ENCODE data around the gene MKLN1. TPM values are rescaled to one million over a fixed set of nuclear protein-coding genes. Genes with fewer than 3 reads are reported as not detected.

Gene MKLN1
- polyA plus RNA-seq, 1 donor from 2014 or later = 15.9 TPM

DNA sequence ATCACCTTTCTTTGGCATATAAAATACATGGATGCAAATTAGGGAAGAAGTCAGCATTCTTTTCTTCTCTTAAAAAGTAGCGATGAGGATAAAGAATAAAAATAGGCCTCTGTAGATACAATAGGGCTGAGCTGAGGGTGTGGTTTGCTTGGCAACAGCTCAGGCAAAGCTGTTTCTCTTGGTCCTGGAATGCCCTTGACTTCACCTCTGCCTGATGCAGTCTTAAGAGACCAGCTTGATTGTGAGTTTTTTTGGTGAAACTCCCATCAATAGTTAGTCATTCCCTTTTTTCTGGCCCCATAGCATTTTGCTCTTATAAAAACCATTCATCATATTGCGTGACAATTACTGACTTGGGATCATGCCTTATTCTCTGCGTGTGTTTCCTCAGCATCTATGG is 42.1 kb upstream of the MKLN1 start:
- no peak overlapping the region for H3K27ac ChIP-seq (ENCODE audit: low read length)
- no peaks in the 10 kb centered on the region for H3K9me2 ChIP-seq (ENCODE audit: insufficient read depth, low read length)
- no peaks in the 10 kb centered on the region for H4K20me1 ChIP-seq (ENCODE audit: insufficient read depth)
- no peak overlapping the region for H3K9ac ChIP-seq (ENCODE audit: low read length)
- H3K4me3 ChIP-seq (ENCODE audit: low read length) = no peak overlapping the region
- no peak for TF ChIP-seq EP300 (conservative IDR thresholded peaks at IDR 0.05; ENCODE audit: poor library complexity, severe bottlenecking)
- H3K4me2 ChIP-seq (ENCODE audit: low read length) = no peak overlapping the region
- no peak overlapping the region for H2AFZ ChIP-seq (ENCODE audit: low read depth, low read length)
- H3F3A ChIP-seq (ENCODE audit: insufficient read depth, low read length, poor library complexity, severe bottlenecking) = no peaks in the 10 kb centered on the region
- no peaks in the 10 kb centered on the region for H3K36me3 ChIP-seq (ENCODE audit: insufficient read depth, low read length)
- no peaks in the 10 kb centered on the region for H3K9me3 ChIP-seq (ENCODE audit: low read length)
- H3K27me3 ChIP-seq (ENCODE audit: insufficient read depth, low read depth, low read length) = no peaks in the 10 kb centered on the region
- no peaks in the 10 kb centered on the region for H3K79me2 ChIP-seq (replicated peaks; ENCODE audit: insufficient read depth, low read length)

DNA sequence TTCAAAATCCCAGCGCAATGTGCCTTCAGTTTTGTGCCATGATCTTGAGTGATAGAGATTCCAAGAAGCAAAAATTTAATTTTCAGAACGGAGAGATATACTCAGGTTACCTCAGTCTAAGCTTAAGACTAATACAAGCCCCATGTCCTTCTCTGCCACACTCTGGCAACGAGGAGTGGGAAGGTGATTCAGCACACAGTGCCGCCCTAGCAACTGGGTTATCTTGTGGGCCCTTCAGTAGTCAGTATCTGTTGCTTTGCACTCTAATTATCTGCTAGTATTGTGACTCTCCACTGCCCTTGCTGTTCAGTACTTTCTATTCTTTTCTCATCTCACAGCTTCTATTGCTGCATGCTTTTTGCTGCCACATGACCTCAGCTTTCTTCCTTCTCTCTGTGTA is 39.2 kb upstream of the MKLN1 start:
- H3K9me2 ChIP-seq (ENCODE audit: insufficient read depth, low read length) = no peaks in the 10 kb centered on the region
- no peak overlapping the region for H3K9ac ChIP-seq (ENCODE audit: low read length)
- H3K27ac ChIP-seq (ENCODE audit: low read length) = no peak overlapping the region
- no peaks in the 10 kb centered on the region for H3K9me3 ChIP-seq (ENCODE audit: low read length)
- no peaks in the 10 kb centered on the region for H3K27me3 ChIP-seq (ENCODE audit: insufficient read depth, low read depth, low read length)
- H4K20me1 ChIP-seq (ENCODE audit: insufficient read depth) = no peaks in the 10 kb centered on the region
- H3K79me2 ChIP-seq (replicated peaks; ENCODE audit: insufficient read depth, low read length) = no peaks in the 10 kb centered on the region
- TF ChIP-seq SMC3 (conservative IDR thresholded peaks at IDR 0.05; ENCODE audit: poor library complexity) (no peak), TAF1 (IDR thresholded peaks at IDR 0.05; ENCODE audit: low read depth) (no peak), EP300 (conservative IDR thresholded peaks at IDR 0.05; ENCODE audit: poor library complexity, severe bottlenecking) (no peak), MXI1 (conservative IDR thresholded peaks at IDR 0.05; ENCODE audit: poor library complexity, severe bottlenecking) (no peak), REST (IDR thresholded peaks at IDR 0.05; ENCODE audit: borderline replicate concordance) (no peak), EZH2 (IDR thresholded peaks at IDR 0.05; ENCODE audit: borderline replicate concordance, insufficient read depth, low read length, poor library complexity, severe bottlenecking) (no peak), RAD21 (conservative IDR thresholded peaks at IDR 0.05) (no peak), POLR2AphosphoS5 (IDR thresholded peaks at IDR 0.05) (no peak)
- TF ChIP-seq, protein P1, sequence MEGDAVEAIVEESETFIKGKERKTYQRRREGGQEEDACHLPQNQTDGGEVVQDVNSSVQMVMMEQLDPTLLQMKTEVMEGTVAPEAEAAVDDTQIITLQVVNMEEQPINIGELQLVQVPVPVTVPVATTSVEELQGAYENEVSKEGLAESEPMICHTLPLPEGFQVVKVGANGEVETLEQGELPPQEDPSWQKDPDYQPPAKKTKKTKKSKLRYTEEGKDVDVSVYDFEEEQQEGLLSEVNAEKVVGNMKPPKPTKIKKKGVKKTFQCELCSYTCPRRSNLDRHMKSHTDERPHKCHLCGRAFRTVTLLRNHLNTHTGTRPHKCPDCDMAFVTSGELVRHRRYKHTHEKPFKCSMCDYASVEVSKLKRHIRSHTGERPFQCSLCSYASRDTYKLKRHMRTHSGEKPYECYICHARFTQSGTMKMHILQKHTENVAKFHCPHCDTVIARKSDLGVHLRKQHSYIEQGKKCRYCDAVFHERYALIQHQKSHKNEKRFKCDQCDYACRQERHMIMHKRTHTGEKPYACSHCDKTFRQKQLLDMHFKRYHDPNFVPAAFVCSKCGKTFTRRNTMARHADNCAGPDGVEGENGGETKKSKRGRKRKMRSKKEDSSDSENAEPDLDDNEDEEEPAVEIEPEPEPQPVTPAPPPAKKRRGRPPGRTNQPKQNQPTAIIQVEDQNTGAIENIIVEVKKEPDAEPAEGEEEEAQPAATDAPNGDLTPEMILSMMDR (IDR thresholded peaks at IDR 0.05; ENCODE audit: poor library complexity, severe bottlenecking) = no peak
- no peak overlapping the region for H3K4me3 ChIP-seq (ENCODE audit: low read length)
- no peak overlapping the region for H2AFZ ChIP-seq (ENCODE audit: low read depth, low read length)
- no peaks in the 10 kb centered on the region for H3K36me3 ChIP-seq (ENCODE audit: insufficient read depth, low read length)
- no peak overlapping the region for H3K4me2 ChIP-seq (ENCODE audit: low read length)
- no peaks in the 10 kb centered on the region for H3F3A ChIP-seq (ENCODE audit: insufficient read depth, low read length, poor library complexity, severe bottlenecking)

DNA sequence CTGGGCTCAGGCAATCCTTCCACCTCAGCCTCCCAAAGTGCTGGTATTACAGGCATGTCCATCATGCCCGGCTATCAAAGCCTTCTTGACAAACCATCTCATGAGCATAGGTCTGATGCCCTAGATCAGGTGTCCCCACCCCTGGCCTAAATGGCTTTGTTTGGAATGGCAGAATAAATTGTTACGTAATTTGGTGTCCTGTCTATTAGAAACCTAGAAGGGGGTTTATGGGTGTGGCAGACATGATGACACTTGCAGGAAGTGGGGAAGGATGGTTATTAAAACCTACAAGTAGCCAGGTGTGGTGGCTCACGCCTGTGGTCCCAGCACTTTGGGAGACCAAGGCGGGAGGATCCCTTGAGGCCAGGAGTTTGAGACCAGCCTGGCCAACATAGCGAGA is 38.6 kb upstream of the MKLN1 start:
- TF ChIP-seq EZH2 (IDR thresholded peaks at IDR 0.05; ENCODE audit: borderline replicate concordance, insufficient read depth, low read length, poor library complexity, severe bottlenecking) (no peak), REST (IDR thresholded peaks at IDR 0.05; ENCODE audit: borderline replicate concordance) (no peak), TAF1 (IDR thresholded peaks at IDR 0.05; ENCODE audit: low read depth) (no peak), POLR2AphosphoS5 (IDR thresholded peaks at IDR 0.05) (no peak), EP300 (conservative IDR thresholded peaks at IDR 0.05; ENCODE audit: poor library complexity, severe bottlenecking) (no peak), SMC3 (conservative IDR thresholded peaks at IDR 0.05; ENCODE audit: poor library complexity) (no peak), RAD21 (conservative IDR thresholded peaks at IDR 0.05) (no peak), MXI1 (conservative IDR thresholded peaks at IDR 0.05; ENCODE audit: poor library complexity, severe bottlenecking) (no peak)
- TF ChIP-seq, protein P1 (IDR thresholded peaks at IDR 0.05; ENCODE audit: poor library complexity, severe bottlenecking) = no peak
- Histone ChIP-seq H3K9me3 (ENCODE audit: low read length) (no peaks in the 10 kb centered on the region), H3K79me2 (replicated peaks; ENCODE audit: insufficient read depth, low read length) (no peaks in the 10 kb centered on the region), H3K27me3 (ENCODE audit: insufficient read depth, low read depth, low read length) (no peaks in the 10 kb centered on the region), H3F3A (ENCODE audit: insufficient read depth, low read length, poor library complexity, severe bottlenecking) (no peaks in the 10 kb centered on the region), H4K20me1 (ENCODE audit: insufficient read depth) (no peaks in the 10 kb centered on the region), H3K27ac (ENCODE audit: low read length) (no peak overlapping the region), H3K4me2 (ENCODE audit: low read length) (no peak overlapping the region), H3K9ac (ENCODE audit: low read length) (no peak overlapping the region), H2AFZ (ENCODE audit: low read depth, low read length) (no peak overlapping the region), H3K36me3 (ENCODE audit: insufficient read depth, low read length) (no peaks in the 10 kb centered on the region), H3K4me3 (ENCODE audit: low read length) (no peak overlapping the region), H3K9me2 (ENCODE audit: insufficient read depth, low read length) (no peaks in the 10 kb centered on the region)
